ENCODE results near the gene CTPS2.

Gene CTPS2

DNA sequence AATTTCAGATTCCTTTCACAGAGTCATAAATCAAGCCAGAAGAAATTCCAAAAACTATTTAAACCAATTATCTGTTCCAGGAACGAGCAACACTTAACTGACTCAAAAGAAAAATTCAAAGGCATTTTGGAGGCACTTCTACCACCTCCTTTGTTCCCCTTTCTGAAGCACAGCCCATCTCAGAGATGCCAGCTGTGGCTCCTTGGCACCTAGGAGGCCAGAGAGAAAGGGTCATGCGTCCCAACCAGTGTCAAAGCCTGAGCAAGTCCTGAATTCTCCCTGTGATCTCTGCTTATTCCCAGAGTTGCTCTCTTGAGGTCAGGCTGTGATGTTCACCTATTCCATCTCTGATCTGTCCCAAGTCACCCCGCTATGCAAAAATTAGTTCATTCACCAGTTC is 167.5 kb downstream of the CTPS2 start:
- no peak for DNase-seq
